GM19397 (cell line): ENCODE data around the gene MTHFS.

Source experiments
- ATAC-seq: cut with Tn5 transposase; IDR thresholded peaks from one replicate; pipeline ENCODE4 v1.9.1; 2021; ENCODE audit warnings: mild to moderate bottlenecking, moderate library complexity; ENCODE audit not compliant: unreplicated experiment

MTHFS gene

GRCh38 chr15:79881254-79881653 is 15.6 kb downstream of the MTHFS start:
- no peak for ATAC-seq

GRCh38 chr15:79878078-79878705 is 18.6 kb downstream of the MTHFS start:
- no peak for ATAC-seq

GRCh38 chr15:79875213-79875612 is 21.6 kb downstream of the MTHFS start:
- ATAC-seq: no peak

GRCh38 chr15:79874242-79874641 is 22.6 kb downstream of the MTHFS start:
- no peak for ATAC-seq

- no peak for ATAC-seq
Measured at GRCh38 chr15:79872358-79873017, 24.3 kb downstream of the MTHFS start.

GRCh38 chr15:79868554-79868953 is 28.3 kb downstream of the MTHFS start:
- ATAC-seq: no peak

- no peak for ATAC-seq
Measured at GRCh38 chr15:79863886-79864285, 32.9 kb downstream of the MTHFS start.

GRCh38 chr15:79862191-79862590 is 34.6 kb downstream of the MTHFS start:
- ATAC-seq: no peak

GRCh38 chr15:79860661-79861060 is 36.2 kb downstream of the MTHFS start:
- ATAC-seq: no peak

GRCh38 chr15:79858469-79858868 is 38.3 kb downstream of the MTHFS start:
- no peak for ATAC-seq

GRCh38 chr15:79853492-79854328 is 43.1 kb downstream of the MTHFS start:
- no peak for ATAC-seq

GRCh38 chr15:79849789-79850188 is 47.0 kb downstream of the MTHFS start:
- ATAC-seq: no peak

GRCh38 chr15:79846539-79846938 is 50.3 kb downstream of the MTHFS start:
- ATAC-seq: no peak

GRCh38 chr15:79844221-79844620 is 52.6 kb downstream of the MTHFS start:
- ATAC-seq: no peak

- ATAC-seq: no peak
Measured at GRCh38 chr15:79837846-79838245, 59.0 kb downstream of the MTHFS start.

- ATAC-seq: no peak
Measured at GRCh38 chr15:79834495-79834894, 62.3 kb downstream of the MTHFS start.

GRCh38 chr15:79832367-79833120 is 64.3 kb downstream of the MTHFS start:
- no peak for ATAC-seq

- no peak for ATAC-seq
Measured at GRCh38 chr15:79831604-79832003, 65.2 kb downstream of the MTHFS start.

GRCh38 chr15:79829950-79830349 is 66.9 kb downstream of the MTHFS start:
- no peak for ATAC-seq

GRCh38 chr15:79828447-79828846 is 68.4 kb downstream of the MTHFS start:
- no peak for ATAC-seq

- ATAC-seq: no peak
Measured at GRCh38 chr15:79826800-79827199, 70.0 kb downstream of the MTHFS start.
